Measurements from ENCODE around the gene SDK1.

DNA sequence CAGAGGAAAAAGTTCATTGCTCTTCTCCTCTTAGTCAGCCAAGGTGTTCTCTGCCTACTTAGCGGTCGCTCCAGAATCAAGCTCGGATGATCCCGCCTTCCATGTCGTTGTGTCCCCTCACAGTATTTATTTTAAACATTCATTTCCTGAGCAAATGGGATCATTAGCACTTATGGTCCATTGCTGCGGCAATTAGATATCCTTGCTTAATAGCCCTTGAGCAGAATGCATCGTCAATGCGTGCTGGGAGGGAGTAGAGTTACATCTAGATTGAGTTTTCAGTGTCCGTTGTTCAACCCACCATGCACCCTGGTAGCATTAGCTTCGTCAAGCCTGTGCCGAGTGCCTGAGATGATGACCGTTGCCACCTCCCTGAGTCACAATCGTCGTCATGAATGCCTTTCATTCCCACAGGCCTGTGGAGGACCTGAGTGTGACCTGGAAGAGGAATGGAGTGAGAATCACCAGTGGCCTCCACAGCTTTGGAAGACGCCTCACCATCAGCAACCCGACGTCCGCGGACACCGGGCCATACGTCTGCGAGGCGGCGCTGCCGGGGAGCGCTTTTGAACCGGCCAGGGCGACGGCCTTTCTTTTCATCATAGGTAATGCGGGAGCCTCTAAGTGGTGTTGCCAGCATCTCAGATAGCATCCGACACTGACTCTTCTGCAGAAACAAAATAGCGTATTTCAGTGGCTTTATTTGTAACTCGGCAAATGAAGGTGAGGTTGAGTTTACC is 650.4 kb downstream of the SDK1 start:
- TF ChIP-seq ZNF660 (tag by site-specific recombination; IDR thresholded peaks at IDR 0.05): no peak
- TF ChIP-seq HOXC10 (CRISPR knock-in tag; IDR thresholded peaks at IDR 0.05): no peak
- TF ChIP-seq ZNF701 (tag by site-specific recombination; IDR thresholded peaks at IDR 0.05): no peak
- TF ChIP-seq CTCF (tag by site-specific recombination; IDR thresholded peaks at IDR 0.05): no peak
- TF ChIP-seq ZEB2 (tag by site-specific recombination; IDR thresholded peaks at IDR 0.05): no peak
- no peak for TF ChIP-seq GLI2 (tag by site-specific recombination; IDR thresholded peaks at IDR 0.05; ENCODE audit: borderline replicate concordance, low read depth)
- TF ChIP-seq ELK4 (IDR thresholded peaks at IDR 0.05; ENCODE audit: borderline replicate concordance, low read depth, low read length): no peak
- TF ChIP-seq, protein P1, sequence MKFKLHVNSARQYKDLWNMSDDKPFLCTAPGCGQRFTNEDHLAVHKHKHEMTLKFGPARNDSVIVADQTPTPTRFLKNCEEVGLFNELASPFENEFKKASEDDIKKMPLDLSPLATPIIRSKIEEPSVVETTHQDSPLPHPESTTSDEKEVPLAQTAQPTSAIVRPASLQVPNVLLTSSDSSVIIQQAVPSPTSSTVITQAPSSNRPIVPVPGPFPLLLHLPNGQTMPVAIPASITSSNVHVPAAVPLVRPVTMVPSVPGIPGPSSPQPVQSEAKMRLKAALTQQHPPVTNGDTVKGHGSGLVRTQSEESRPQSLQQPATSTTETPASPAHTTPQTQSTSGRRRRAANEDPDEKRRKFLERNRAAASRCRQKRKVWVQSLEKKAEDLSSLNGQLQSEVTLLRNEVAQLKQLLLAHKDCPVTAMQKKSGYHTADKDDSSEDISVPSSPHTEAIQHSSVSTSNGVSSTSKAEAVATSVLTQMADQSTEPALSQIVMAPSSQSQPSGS (tag by site-specific recombination; IDR thresholded peaks at IDR 0.05; ENCODE audit: low read depth): no peak
- no peak for TF ChIP-seq ZNF747 (tag by site-specific recombination; IDR thresholded peaks at IDR 0.05)
- TF ChIP-seq ZNF350 (tag by site-specific recombination; IDR thresholded peaks at IDR 0.05): no peak

Data from HEK293 (cell line).